GM12891 (cell line): ENCODE results near the gene RHOBTB3.
"Not testable (repeated sequence)": the region's sequence is repeated elsewhere in the genome, so short reads cannot be mapped to it uniquely, and the experiment has no call there.

Source experiments
- DNase-seq: peaks from one replicate; pipeline ENCODE4 v3.0.0; 2011; ENCODE audit warnings: low spot score; ENCODE audit not compliant: insufficient read length
- FAIRE-seq: peaks from 2 replicates; lab custom pipeline; 2011; peaks lifted over from hg19 to GRCh38; lab: Jason Lieb, UNC
- PAX5 ChIP-seq: IDR thresholded peaks from 2 replicates; pipeline ENCODE4 v1.6.1; 2011; ENCODE audit warnings: low read length, moderate library complexity, mild to moderate bottlenecking; ENCODE audit not compliant: insufficient read depth, severe bottlenecking
- POLR2A ChIP-seq: IDR thresholded peaks from 2 replicates; pipeline ENCODE4 v1.6.1; 2011; ENCODE audit warnings: low read depth, low read length, control low read depth
- POLR2AphosphoS5 ChIP-seq: IDR thresholded peaks from 2 replicates; pipeline ENCODE4 v1.6.1; 2011; ENCODE audit warnings: low read depth, low read length, control low read depth
- POU2F2 ChIP-seq: IDR thresholded peaks from 2 replicates; pipeline ENCODE4 v1.6.1; 2011; ENCODE audit warnings: low read depth, mild to moderate bottlenecking, control low read depth, low read length, moderate library complexity
- SPI1 ChIP-seq: IDR thresholded peaks from 2 replicates; pipeline ENCODE4 v1.6.1; 2011; ENCODE audit warnings: low read depth, low read length, control low read depth
- TAF1 ChIP-seq: IDR thresholded peaks from 2 replicates; pipeline ENCODE4 v1.6.1; 2011; ENCODE audit warnings: low read depth, low read length, control low read depth

Gene RHOBTB3

GRCh38 chr5:95704150-95704549 is 27.0 kb upstream of the RHOBTB3 start:
- FAIRE-seq (no peak), DNase-seq (no peak)
- TF ChIP-seq POU2F2 (no peak), TAF1 (no peak), POLR2AphosphoS5 (no peak), PAX5 (no peak), SPI1 (no peak), POLR2A (no peak)

- peak; percentile 16 for FAIRE-seq
- DNase-seq, result not testable (repeated sequence)
These were observed 24.9 kb upstream of the RHOBTB3 start for GRCh38 chr5:95706196-95706595.

GRCh38 chr5:95707055-95707454 is 24.1 kb upstream of the RHOBTB3 start:
- DNase-seq (no peak), FAIRE-seq (no peak)
- TF ChIP-seq POLR2A (no peak), POLR2AphosphoS5 (no peak), PAX5 (no peak), POU2F2 (no peak), SPI1 (no peak), TAF1 (no peak)

GRCh38 chr5:95707534-95708188 is 23.5 kb upstream of the RHOBTB3 start:
- DNase-seq, FAIRE-seq: not testable (repeated sequence)

GRCh38 chr5:95708876-95709275 is 22.3 kb upstream of the RHOBTB3 start:
- FAIRE-seq, result no peak
- no peak for DNase-seq
- TF ChIP-seq POLR2A, result no peak
- no peak for TF ChIP-seq POU2F2
- no peak for TF ChIP-seq SPI1
- TF ChIP-seq POLR2AphosphoS5, result no peak
- TF ChIP-seq TAF1, result no peak
- no peak for TF ChIP-seq PAX5

- no peak for DNase-seq
- TF ChIP-seq TAF1 (no peak), POLR2AphosphoS5 (no peak), POU2F2 (no peak), POLR2A (no peak), SPI1 (no peak), PAX5 (no peak)
- FAIRE-seq, result no peak
These were observed 21.0 kb upstream of the RHOBTB3 start for GRCh38 chr5:95709967-95710650.

- not testable (repeated sequence) for FAIRE-seq, DNase-seq
These were observed 20.3 kb upstream of the RHOBTB3 start for GRCh38 chr5:95710651-95711500.

- FAIRE-seq, result no peak
- DNase-seq, result no peak
- TF ChIP-seq PAX5 (no peak), SPI1 (no peak), POLR2AphosphoS5 (no peak), POLR2A (no peak), POU2F2 (no peak), TAF1 (no peak)
These were observed 19.4 kb upstream of the RHOBTB3 start for GRCh38 chr5:95711501-95712346.

- TF ChIP-seq POU2F2 (no peak), SPI1 (no peak), POLR2A (no peak), TAF1 (no peak), PAX5 (no peak)
- DNase-seq, result no peak
- no peak for FAIRE-seq
These were observed 18.7 kb upstream of the RHOBTB3 start for GRCh38 chr5:95712347-95712958.

GRCh38 chr5:95713246-95713645 is 17.9 kb upstream of the RHOBTB3 start:
- not testable (repeated sequence) for FAIRE-seq, DNase-seq
